ENCODE results near the gene ELL. TPM values are rescaled to one million over a fixed set of nuclear protein-coding genes. Genes with fewer than 3 reads are reported as not detected.

The ELL gene
- total RNA-seq, 6 experiments from 2014 or later, result 15.7 to 17.8 (median 16.4) TPM

DNA sequence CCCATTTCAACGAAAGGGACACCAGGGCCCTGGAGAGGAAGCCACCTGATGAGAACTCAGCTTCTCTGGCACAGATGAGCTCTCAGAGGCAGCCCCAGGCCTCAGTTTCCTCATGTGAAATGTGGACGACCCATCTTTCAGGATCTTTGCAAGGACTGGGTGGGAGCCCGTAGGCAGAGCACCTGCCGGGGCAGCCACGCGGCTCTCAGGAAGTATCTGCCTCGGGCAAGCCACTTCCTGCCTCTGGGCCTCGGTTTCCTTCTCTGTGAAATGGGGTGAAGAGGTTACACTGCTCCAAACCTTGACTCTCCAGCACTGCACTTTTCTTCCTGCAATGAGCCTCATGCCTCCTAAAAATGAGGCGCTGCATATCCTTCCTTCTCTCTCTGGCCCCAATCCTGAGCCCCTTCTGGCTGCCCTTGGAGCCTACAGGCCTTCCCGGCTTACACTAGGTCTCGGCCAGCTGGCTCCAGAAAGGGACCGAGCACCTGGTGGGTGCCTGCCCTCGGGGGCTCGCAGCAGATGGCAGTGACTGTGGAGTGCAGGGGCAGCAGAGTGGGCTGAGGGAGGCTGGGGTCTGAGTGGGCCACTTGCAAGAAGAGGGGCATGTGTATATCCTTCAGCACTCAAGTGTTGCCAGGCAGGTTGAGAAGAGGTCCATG lies 99.2 kb downstream of the ELL start:
- Mint-ChIP-seq H3K27ac (0 out of 2 replicates have a peak overlapping the region, but pooled peaks have one; percentile 46), H3K4me1 (ENCODE audit: low read depth) (peaks cover 69% of the 10 kb centered on the region), H3K9me3 (no peaks in the 10 kb centered on the region), H3K4me3 (no peak overlapping the region), H3K27me3 (ENCODE audit: insufficient read depth) (peaks cover 4% of the 10 kb centered on the region), H3K36me3 (ENCODE audit: low read depth) (no peaks in the 10 kb centered on the region)
- DNase-seq, result no peak
- TF ChIP-seq, protein P1, sequence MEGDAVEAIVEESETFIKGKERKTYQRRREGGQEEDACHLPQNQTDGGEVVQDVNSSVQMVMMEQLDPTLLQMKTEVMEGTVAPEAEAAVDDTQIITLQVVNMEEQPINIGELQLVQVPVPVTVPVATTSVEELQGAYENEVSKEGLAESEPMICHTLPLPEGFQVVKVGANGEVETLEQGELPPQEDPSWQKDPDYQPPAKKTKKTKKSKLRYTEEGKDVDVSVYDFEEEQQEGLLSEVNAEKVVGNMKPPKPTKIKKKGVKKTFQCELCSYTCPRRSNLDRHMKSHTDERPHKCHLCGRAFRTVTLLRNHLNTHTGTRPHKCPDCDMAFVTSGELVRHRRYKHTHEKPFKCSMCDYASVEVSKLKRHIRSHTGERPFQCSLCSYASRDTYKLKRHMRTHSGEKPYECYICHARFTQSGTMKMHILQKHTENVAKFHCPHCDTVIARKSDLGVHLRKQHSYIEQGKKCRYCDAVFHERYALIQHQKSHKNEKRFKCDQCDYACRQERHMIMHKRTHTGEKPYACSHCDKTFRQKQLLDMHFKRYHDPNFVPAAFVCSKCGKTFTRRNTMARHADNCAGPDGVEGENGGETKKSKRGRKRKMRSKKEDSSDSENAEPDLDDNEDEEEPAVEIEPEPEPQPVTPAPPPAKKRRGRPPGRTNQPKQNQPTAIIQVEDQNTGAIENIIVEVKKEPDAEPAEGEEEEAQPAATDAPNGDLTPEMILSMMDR (IDR thresholded peaks at IDR 0.05), result no peak

DNA sequence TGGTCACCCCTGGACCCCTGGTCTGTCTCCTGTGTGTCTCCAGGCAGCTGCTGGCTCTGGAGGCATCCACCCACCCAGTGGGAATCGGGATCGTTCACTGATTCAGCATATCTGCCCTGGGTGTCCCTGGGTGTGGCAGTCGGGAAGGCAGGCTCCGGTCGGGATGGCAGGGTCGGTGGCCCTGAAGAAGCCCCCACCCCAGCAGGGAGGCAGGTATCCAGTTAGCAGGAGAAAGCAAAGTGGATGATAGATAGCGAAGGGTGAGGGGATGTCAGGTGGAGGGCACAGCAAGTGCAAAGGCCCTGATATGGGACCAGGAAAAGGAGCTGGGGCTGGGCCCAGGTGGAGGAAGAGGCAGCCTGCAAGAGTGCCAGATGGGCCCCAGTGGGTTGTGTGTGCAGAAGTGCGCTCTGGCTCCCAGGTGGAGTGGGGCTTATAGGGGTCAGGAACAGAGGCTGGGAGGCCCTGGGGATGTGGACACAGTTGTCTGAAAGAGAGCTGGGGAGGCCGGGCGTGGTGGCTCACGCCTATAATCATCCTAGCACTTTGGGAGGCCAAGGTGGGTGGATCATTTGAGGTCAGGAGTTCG lies 100.4 kb downstream of the ELL start:
- peak overlapping the region; percentile 65 for H3K27ac Mint-ChIP-seq
- no peaks in the 10 kb centered on the region for H3K9me3 Mint-ChIP-seq
- H3K27me3 Mint-ChIP-seq (ENCODE audit: insufficient read depth), result peaks cover 4% of the 10 kb centered on the region
- peaks cover 72% of the 10 kb centered on the region for H3K4me1 Mint-ChIP-seq (ENCODE audit: low read depth)
- TF ChIP-seq, protein P1 (IDR thresholded peaks at IDR 0.05), result no peak
- no peak for DNase-seq
- H3K36me3 Mint-ChIP-seq (ENCODE audit: low read depth), result no peaks in the 10 kb centered on the region
- peak overlapping the region; percentile 96 for H3K4me3 Mint-ChIP-seq

DNA sequence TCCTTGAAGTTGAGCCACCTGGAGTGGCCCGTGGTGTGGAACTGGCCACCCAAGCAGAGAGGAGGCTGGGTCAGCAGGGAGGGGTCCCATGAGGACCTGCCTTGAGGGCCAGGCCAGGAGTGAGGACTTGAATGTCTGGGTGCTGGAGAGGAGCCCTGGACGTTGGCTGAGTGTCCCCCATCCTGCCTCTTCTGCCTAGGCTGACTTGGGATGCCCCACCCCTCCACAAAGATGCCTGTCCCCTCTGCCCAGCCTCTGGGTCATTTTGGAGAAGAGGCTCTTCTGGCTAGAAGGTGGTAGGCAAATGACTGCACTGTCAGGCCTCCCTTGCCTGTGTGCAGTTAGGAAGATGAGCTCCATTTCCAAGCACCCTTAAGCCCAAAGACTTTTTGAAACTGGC lies 100.9 kb downstream of the ELL start:
- no peaks in the 10 kb centered on the region for H3K36me3 Mint-ChIP-seq (ENCODE audit: low read depth)
- TF ChIP-seq, protein P1 (IDR thresholded peaks at IDR 0.05), result no peak
- H3K27ac Mint-ChIP-seq, result peak overlapping the region; percentile 80
- H3K4me1 Mint-ChIP-seq (ENCODE audit: low read depth), result peaks cover 72% of the 10 kb centered on the region
- no peaks in the 10 kb centered on the region for H3K9me3 Mint-ChIP-seq
- no peak for DNase-seq
- peak overlapping the region; percentile 96 for H3K4me3 Mint-ChIP-seq
- H3K27me3 Mint-ChIP-seq (ENCODE audit: insufficient read depth), result peaks cover 4% of the 10 kb centered on the region

DNA sequence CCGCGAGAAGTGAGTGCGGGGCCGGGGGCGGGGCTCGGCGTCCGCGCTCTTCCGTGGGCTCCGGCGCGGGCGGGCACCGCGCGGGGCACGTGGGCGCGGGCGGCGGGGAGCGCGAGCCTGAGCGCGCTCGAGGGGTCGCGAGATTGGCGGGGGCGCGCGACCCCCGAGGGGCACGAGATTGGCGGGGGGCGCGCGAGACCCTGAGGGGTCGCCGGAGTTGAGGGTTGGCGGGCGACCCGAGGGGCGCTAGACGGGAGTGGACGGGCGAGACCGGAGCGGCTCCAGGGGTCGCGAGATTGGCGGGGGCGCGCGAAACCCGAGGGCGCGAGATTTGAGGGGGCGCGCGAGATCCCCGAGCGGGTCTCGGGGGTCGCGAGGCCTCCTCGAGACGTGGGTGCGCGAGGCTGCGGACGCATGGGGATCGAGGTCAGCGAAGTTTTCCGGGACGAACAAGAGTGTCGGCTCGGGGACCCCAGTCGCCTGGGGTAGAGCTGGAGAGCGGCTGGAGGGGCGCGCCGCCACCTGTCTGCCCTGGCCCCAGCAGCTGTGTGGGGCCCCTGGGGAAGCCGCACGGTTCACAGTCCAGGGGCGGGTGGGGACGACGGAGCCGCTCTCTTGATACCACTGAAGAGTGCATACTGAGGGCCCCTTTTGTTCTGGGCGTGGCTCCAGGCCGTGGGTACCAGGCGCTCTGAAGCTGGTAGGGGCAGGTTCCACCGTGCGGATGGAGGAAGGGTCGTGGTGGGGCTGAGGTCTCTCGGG lies 102.0 kb downstream of the ELL start:
- TF ChIP-seq, protein P1 (IDR thresholded peaks at IDR 0.05), result no peak; the same call in 1 of the 2 replicates
- peak overlapping the region; percentile 96 for H3K4me3 Mint-ChIP-seq
- H3K27me3 Mint-ChIP-seq (ENCODE audit: insufficient read depth), result peaks cover 4% of the 10 kb centered on the region
- peak overlapping the region; percentile 80 for H3K27ac Mint-ChIP-seq
- H3K36me3 Mint-ChIP-seq (ENCODE audit: low read depth), result no peaks in the 10 kb centered on the region
- H3K4me1 Mint-ChIP-seq (ENCODE audit: low read depth), result peaks cover 73% of the 10 kb centered on the region
- DNase-seq, result no peak
- no peaks in the 10 kb centered on the region for H3K9me3 Mint-ChIP-seq

DNA sequence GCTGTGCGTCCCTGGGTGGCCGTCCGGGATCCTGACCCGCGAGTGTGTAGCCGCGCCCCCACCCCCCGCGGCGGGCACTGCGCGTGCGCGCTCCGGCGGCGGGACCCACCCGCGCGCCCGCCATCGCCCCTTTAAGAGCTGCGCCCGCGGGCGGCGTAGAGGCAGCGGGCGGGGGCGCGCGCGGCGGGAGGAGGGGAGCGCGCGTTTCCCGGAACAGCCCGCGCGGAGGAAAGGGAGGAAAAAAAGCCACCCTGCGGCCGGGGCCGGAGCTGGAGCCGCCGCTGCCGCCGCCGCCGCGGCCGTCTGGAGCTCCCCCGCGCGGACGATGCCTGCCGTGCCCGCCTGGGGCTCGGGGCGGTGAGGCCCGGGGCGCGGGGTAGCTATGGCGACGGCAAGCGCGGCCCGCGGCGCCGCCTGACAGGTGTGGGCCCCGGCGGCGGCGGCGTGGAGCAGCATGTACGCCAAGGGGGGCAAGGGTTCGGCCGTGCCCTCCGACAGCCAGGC lies 102.6 kb downstream of the ELL start, which contains the start of gene SSBP4:
SSBP4 (plus strand) TSS at position 204 of the 504 bp plus-strand sequence; CDS start at position 455, 251 bp downstream.
- H3K4me3 Mint-ChIP-seq, result peak within 1 kb of the TSS; percentile 96
- H3K27me3 Mint-ChIP-seq (ENCODE audit: insufficient read depth), result peaks cover 7% of the 10 kb centered on the region
- TF ChIP-seq, protein P1 (IDR thresholded peaks at IDR 0.05), result peak; percentile 51
- no peaks in the 10 kb centered on the region for H3K9me3 Mint-ChIP-seq
- DNase-seq, result peak; percentile 57
- peak within 1 kb of the TSS; percentile 96 for H3K27ac Mint-ChIP-seq
- H3K36me3 Mint-ChIP-seq (ENCODE audit: low read depth), result no peaks in the 10 kb centered on the region
- peaks cover 79% of the 10 kb centered on the region for H3K4me1 Mint-ChIP-seq (ENCODE audit: low read depth)
